GM18907 (cell line): ENCODE data around the gene SELL.
"Not testable (repeated sequence)": the region's sequence is repeated elsewhere in the genome, so short reads cannot be mapped to it uniquely, and the experiment has no call there.

Experiments used
- ATAC-seq: cut with Tn5 transposase; IDR thresholded peaks from one replicate; pipeline ENCODE4 v1.9.1; 2021; ENCODE audit warnings: mild to moderate bottlenecking, moderate library complexity; ENCODE audit not compliant: unreplicated experiment

SELL gene

DNA sequence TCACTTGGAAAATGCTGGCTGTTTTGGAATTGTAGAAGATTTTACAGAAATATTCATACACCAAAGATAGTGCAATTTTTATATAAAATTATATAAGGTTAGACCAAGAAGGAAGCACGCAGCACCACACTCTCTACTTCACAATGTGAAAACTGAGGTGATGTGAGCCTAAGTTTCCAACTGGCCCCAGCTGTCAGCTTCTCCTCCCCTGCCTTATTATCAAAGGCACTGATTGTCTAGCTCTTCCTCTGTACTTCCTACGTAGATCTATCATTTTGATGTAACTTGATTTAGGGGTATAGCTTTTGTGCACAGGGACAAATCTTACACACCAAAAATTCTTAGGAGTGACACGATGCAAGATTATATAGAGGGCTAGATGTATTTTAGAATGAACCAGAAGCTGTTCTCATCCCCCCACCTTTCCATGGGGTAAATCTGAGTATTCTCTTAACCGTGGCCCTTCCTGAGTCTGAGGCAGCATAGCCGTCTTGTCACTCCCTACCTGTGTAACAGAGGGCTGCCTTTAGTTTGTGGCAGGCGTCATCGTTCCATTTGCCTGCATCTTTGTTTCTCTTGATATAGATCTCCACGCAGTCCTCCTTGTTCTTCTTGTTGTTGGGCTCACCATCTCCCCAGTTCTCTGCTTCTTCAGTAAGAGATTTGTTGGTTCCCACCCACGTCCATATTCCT lies 3.4 kb downstream of the SELL start:
- no peak for ATAC-seq

DNA sequence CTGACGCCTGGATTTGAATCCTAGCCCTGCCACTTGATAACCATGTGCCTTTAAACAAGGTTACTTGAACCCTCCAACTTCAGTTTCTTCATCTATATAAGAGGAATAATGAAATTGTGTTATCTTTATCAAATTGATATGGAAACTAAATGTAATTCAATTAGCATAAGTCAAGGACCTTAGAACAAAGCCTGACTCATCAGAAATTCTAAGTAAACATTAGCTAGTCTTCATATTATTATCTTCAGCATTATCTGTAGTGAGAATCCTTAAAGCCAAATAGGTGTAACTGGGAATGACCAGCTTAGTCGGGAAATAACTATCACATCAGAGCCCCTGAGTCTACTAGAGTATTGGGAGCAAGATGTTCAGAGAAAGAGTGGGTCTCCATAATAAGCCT lies 6.6 kb downstream of the SELL start:
- no peak for ATAC-seq

DNA sequence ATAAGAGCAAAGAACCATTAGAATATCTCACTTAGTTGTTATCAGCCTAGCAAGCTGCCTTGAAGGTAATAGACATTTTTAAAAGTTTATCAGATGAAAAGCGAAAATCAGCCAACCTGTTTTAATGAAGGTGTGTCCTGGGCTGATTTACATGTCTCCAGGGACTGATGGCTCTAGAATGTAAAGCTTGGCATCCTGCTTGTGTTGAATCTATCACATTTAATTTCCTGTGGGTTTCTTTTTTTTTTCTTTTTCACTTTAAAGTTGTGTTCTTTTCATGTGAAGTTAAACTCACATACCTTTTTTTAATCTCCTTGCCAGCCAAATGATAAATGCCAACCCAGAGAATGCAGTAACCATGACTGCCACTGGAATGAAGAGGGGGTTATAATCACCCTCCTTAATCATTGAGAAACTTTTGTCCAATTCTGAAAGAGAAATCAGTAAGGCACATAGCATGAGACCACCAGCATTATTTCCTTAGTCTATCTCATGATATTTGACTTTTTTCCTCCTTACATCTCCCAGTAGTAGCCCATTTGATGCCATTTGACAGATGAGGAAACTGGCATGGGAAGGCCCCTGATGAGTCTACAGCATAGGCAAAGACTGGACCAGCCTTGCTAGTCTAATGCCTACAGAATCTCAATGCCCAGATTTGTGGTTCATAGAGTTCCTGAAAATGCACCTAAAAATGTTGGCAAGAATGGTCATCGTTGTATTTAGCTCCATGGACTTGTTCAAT lies 10.0 kb downstream of the SELL start:
- ATAC-seq = no peak

DNA sequence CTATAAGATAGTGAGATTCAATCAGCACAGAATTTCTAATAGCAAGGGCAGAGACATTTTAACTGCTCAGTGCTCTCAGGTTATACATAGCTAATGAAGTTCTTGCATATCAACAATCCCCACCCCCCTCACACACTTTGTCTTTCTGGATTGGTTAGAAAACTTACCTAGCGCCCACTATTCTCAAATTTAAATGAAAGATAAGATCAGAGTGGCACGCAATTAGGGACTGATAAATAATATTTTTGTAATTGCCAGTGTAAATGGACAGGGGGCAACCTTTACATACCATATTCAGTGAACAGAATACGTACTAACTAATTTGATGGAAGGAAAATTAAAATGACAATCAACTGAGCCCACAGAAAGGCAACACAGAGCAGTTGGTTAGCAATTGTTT lies 11.7 kb downstream of the SELL start:
- ATAC-seq = no peak

DNA sequence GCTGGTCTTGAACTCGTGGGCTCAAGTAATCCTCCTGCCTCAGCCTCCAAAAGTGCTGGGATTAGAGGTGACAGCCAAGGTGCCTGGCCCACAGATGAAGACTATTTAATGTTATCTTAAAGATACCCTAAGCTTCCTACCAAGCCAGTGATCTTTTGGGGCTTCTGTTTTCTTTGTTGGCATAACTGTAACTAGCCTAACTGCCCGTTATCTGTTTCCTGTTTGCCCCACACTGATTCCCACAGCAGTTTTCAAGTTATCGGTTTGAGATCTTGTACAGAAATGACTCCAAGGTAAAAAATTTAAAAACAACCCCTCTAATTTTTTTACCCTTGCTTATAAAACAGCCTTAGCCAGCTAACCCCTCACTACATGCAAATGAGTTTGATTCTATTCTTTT lies 12.4 kb downstream of the SELL start:
- ATAC-seq = peak; percentile 36

DNA sequence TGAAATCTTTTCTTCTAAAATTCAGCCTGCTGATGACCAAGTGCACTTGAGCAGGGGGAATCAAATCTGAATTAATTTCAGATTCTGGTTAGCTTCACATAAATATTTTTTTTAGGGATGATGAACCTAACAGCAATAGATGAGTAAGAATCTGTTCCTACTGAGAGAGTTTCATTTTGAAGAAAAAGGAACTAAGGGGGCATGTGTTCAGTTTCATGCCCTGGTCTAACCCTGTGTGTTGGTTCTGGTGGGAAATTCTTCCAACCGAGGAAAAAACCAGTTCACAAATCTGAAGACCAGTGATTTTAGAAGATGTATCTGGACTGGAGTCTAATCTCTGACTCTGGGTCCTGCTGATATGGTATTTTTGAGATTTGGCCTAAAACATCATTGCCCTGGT lies 13.7 kb downstream of the SELL start:
- ATAC-seq = peak; percentile 44

DNA sequence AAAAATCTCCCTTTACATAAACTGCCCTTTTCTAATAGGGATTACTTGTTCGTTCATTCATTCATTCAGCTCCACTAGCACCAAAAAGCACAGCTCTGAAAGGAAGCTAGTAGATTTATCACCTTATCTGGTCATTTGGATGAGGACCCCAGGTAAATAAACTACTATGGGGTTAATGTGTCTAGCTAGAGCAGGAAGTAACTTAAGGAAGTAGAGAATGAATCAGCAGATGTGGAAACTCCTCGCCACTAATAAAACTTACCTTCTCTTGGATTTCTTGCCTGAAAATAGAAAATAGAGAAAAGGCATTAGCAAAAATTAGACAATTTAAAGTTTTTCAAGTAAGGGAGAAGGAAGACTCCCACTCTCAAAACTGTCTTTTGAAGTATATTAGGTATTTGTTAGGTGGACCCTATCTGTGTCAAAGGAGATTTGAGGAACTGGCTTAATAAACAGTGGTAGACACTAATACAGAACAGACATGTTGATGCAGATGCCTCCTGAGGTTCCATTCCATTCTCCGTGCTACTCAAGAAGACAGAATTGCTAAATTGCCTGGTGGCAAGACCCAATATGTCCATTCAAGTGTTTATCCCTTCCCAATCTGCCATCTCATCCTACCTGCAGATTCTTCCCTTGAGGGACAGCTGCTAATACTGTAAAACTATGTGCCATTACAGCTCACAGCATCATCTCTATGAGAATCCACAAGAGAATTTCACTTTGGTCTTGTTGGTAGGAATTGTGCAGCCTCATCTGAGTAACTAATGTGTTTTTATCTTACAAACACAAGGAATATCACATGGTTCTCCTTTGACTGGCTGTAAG lies 14.9 kb downstream of the SELL start:
- no peak for ATAC-seq

DNA sequence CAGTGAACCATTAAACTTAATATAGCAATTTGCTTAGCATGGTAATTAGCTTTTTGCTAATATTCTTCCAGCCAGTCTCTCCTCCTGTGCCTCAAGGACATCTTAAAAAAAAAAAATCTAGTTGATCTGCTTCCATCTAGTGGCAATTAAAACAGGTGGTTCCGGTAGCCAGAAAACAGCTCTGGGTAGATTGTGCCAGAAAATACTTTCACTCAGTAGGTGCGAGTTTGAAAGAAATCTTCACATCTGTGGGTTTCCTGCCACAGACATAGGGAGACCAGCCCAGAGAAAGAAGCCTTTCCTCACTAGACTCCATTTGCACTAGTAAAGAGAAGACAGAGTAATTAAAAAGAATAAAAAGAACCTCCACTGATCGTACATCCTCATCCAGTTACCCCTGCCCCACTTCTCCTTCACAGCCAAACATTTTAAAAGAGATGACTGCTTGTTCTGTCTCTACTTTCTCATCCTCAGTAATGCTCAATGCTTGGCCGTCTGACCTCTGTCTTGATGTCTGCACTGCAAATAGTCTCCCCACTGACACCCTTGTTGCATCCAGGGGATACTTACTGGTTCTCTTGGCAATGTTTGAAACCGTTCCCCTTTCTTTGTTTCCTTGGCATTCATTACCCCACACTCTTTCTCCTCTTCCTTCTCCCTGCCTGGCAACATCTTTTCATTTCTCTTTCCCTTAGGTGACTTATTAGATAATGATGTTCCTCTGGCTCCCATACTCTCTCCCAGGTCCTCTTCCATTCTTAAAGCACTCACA lies 16.9 kb downstream of the SELL start:
- ATAC-seq = no peak

DNA sequence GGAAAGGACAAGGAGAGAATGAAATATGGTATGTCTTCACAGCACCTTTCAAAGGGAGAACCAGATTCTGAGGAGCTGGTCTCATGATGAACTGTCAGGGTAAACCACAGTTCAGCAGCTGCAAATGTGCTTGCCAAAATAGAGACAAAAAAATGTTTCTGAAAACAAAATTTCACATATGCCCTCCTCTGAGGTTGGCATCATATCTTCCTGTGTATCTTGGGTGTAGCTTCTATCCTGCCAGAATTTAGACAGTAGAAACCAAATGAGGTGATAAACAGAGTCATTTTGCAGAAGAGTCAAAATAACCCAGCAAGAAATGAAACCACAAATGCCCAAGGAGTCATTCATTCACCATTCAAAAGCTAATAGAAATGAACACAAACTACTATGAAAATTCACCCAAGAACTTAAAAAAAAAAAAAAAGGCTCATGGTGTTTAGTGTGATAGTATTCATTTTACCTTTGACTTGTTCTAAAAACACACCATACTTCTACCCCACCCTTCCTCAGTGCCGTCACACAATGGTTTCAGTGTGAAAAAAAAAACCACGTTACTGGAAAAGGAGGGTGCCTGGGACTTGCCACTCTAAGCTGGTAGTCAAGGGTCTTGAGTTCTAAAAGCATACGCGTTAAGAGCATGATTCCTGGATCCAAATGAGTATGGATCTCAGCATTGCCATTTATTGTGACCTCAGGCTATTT lies 18.5 kb downstream of the SELL start:
- peak; percentile 53 for ATAC-seq

DNA sequence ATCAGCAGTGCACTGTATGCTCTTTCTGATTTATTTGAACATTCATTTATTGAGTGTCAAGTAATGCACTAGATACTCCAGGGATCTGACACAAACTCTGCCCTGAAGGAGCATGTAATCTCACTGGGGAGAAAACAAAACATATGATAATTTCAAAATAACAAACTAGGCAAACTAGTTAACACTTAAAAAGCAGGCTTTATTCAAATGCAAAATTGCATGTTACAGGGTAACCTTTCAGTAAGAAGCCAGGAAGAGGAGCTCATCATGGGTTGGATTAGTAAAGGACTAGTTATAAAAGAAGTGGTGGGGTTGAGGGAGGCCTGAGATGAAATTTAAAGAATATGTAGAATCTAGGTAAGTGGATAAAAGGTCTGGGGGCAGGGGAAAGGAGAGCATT lies 20.9 kb downstream of the SELL start:
- no peak for ATAC-seq

DNA sequence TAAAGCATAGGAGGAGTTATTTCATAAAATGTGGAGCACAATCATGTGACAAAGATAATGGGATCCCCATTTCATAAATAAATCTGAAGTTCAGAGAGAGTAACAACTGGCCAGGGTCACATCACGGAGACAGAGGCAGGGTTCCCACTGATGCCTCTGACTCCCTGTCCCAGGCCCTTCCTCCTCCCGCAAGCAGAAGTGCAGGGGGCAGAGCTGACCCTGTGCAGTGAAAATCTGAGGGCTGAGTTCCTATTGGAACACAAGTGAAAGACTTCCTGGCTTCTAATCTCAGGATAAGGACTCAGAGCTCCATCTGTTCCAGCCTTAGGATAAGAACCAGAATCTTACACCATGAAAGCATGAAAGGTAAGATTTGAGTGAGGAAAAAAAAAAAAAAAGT lies 22.0 kb downstream of the SELL start:
- no peak for ATAC-seq

DNA sequence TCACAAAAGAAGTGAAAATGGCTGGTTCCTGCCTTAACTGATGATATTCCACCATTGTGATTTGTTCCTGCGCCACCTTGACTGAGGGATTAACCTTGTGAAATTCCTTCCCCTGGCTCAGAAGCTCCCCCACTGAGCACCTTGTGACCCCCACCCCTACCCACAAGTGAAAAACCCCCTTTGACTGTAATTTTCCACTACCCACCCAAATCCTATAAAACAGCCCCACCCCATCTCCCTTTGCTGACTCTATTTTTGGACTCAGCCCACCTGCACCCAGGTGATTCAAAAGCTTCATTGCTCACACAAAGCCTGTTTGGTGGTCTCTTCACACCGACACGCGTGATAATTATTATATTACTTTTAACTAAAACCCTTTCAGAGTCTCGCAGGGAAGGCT lies 23.0 kb downstream of the SELL start:
- not testable (repeated sequence) for ATAC-seq

DNA sequence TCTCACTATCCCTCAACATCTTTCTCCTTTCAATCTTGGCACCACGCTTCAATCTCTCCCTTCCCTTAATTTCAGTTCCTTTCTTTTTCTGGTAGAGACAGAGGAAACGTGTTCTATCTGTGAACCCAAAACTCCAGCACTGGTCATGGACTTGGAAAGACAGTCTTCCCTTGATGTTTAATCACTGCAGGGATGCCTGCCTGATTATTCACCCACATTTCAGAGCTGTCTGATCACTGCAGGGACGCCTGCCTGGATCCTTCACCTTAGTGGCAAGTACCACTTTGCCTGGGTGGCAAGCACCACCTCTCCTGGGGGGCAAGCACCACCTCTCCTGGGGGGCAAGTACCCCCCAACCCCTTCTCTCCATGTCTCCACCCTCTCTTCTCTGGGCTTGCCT lies 27.8 kb downstream of the SELL start:
- no peak for ATAC-seq

DNA sequence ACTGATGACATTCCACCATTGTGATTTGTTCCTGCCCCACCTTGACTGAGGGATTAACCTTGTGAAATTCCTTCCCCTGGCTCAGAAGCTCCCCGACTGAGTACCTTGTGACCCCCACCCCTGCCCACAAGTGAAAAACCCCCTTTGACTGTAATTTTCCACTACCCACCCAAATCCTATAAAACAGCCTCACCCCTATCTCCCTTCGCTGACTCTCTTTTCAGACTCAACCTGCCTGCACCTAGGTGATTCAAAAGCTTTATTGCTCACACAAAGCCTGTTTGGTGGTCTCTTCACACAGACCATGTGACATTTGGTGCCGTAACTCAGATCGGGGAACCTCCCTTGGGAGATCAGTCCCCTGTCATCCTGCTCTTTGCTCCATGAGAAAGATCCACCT lies 28.3 kb downstream of the SELL start:
- ATAC-seq = not testable (repeated sequence)

DNA sequence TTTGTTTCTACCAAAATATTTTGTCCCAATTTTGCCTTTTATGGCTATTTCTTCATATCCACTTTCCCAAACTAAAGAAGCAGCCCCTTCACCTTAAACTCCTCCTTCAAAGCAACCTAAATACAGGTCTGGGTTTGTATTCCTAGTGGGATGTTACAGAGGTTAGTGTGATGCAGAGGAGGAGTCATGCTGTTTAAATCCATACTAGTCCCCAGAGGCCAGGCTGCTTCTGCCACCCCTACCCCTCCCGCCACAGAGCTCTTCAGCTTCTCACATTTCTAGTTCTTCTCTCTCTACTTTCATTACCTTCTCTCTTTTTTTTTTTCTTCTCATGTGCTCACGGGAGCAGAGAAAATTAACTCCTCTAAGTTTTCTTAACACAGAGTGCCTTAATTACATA lies 29.3 kb downstream of the SELL start:
- ATAC-seq = no peak

DNA sequence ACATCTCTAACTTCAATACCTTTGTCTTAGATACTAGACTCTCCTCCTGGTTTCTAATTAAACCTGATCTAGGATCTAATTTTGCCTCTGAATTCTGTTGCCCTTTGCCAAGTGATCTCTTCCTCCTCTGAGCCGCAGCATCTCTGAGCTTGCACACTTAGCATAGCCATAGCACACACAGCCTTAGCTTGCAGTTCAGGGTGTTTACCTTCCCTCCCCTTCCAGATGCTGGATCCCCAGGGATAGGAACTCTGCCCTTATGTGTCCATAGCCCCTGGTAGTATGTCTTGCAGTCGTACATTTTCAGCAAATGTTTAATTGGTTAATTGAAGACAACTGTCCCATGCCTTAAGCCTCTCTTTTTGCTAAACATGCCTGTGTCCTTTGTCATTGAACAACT lies 30.3 kb downstream of the SELL start:
- peak; percentile 28 for ATAC-seq

DNA sequence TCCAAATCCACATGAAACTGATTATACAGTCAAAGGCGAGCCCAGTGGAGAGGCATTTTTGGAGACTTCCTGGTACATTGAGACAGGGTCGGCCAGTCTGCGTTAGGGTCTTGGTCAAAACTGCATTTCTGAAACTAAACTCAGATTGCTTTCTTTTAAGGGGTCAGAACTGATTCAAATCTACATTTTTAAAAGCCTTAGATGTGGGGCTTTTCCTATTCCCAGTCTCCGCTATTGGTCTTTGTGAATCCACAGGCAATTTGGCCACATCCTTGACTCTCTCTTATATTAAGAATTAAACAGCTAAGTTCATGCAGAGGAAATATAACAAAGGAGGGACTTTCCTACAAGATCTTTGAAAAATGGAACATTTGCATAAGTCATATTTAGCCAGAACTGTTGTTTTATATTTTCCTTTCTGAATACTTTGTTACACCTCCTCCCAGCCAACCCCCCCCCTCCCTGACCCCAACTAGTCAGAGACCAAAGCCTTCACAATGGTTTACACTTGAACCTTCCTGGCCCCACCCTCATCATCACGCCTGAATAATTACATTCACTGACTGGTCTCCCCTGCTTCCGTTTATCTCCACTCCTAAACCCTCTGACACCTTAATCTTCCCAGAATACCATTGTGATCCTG lies 30.9 kb downstream of the SELL start:
- ATAC-seq = peak; percentile 71

DNA sequence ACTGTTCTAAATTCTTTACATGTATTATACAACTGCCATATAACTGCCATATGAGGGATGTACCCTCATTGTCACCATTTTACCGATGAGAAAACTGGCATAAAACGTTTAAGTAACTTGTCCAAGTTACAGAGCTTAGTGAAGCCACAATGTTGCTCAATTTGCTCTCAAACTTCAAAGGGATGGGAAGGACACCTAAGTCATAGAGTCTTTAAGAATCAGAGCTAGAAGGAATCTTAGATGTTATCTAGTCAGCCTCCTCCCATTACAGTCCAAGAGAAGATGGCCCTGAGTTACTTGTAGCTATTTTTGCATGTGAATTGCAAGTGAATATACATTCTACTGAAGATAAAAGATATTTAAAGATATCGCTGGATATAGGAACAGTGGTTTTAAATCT lies 31.7 kb downstream of the SELL start:
- no peak for ATAC-seq

DNA sequence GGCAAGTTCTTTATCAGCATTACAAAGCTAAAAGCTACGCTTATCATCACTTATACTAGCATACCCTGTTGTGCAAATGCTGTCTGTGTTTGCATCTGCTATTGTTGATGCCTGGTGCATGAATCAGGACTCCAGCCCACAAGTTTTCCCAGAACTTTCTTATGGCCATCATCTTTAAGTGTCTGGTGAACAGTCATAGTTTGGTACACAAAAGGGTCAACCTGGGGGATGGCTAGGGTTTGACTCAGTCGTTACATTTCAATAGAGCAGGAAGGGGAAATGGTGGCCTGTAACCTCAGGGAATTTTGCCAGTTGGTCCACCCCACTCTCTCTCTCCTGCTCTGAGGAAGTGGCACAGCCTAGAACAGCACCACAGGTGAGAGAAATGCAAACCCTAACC lies 35.4 kb downstream of the SELL start:
- no peak for ATAC-seq

DNA sequence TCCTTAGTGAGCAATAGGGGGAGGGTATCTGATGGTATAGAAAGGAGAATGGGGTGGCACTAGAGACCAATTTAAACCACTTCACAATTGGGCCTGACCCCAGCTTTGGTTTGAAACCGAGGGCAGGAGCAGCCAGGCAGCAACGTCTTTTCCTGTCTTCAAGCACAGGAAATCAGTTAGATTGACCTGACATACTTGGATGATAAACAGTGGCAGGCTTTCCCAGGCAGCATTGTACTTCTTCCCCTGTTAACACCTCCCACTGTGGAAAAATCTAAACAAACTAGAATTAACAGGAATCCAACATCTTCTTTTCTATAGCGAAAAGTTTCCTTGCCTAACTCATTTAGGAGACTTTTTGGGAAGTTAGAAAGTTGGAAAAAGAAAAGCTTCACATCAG lies 40.6 kb downstream of the SELL start:
- no peak for ATAC-seq
